Measurements from ENCODE around the gene ELL. TPM values are rescaled to one million over a fixed set of nuclear protein-coding genes. Genes with fewer than 3 reads are reported as not detected.
A peak's percentile ranks its signal among the peaks of the same experiment; 100 is the strongest.

ELL gene
- total and polyA plus RNA-seq, 9 donors = 1.6 to 22.3 (median 17.0) TPM

DNA sequence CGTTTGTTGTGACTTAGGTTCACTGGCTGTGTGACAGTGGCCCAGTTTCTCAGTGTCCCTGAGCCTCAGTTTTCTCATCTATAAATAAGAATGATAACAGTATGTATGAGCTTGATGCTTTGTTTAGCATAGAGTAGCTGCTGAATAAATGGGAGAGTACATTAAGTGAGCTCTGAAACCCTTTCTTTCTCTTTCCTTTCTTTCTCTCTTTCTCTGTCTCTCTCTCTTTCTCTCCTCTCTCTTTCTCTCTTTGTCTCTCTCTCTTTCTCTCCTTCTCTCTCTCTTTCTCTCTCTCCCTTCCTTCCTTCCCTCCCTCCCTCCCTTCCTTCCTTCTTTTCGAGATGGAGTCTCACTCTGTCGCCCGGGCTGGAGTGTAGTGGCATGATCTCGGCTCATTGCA is 37.8 kb upstream of the ELL start:
- TF ChIP-seq, protein P1, sequence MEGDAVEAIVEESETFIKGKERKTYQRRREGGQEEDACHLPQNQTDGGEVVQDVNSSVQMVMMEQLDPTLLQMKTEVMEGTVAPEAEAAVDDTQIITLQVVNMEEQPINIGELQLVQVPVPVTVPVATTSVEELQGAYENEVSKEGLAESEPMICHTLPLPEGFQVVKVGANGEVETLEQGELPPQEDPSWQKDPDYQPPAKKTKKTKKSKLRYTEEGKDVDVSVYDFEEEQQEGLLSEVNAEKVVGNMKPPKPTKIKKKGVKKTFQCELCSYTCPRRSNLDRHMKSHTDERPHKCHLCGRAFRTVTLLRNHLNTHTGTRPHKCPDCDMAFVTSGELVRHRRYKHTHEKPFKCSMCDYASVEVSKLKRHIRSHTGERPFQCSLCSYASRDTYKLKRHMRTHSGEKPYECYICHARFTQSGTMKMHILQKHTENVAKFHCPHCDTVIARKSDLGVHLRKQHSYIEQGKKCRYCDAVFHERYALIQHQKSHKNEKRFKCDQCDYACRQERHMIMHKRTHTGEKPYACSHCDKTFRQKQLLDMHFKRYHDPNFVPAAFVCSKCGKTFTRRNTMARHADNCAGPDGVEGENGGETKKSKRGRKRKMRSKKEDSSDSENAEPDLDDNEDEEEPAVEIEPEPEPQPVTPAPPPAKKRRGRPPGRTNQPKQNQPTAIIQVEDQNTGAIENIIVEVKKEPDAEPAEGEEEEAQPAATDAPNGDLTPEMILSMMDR (IDR thresholded peaks at IDR 0.05) = no peak
- TF ChIP-seq EP300 (IDR thresholded peaks at IDR 0.05) (no peak), POLR2A (IDR thresholded peaks at IDR 0.05) (no peak)
- Histone ChIP-seq H3K27me3 (no peaks in the 10 kb centered on the region), H3K4me3 (no peak overlapping the region), H3K27ac (no peak overlapping the region), H3K4me1 (ENCODE audit: insufficient read depth) (no peaks in the 10 kb centered on the region), H3K9me3 (no peaks in the 10 kb centered on the region), H3K36me3 (no peaks in the 10 kb centered on the region)
- no peak for DNase-seq
- WGBS, 3 donors = 55 to 64% (median 57%) methylated on average over 5 of the region's 5 CpGs
- intact Hi-C loops (cut with DNase I) = no loop called here

DNA sequence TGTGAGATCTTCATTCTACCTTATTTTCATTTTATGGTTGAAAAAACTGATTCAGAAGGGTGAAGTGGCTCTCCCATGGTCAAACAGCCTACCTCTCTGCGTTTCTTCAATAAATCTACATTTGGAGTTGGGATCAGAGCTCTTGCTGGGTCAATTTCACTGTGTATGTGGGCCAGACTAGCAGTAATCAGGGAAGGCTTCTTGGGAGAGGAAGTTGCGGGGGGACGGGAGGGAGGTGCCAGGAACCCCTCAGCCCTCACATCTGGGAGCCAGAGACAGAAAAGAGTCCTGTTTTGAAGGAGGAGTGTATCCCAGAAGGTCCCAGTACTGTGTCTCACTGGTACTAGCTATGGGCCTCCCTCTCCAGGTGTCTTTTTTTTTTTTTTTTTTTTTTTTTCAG is 36.7 kb upstream of the ELL start:
- Histone ChIP-seq H3K4me1 (ENCODE audit: insufficient read depth) (no peaks in the 10 kb centered on the region), H3K9me3 (no peaks in the 10 kb centered on the region), H3K36me3 (no peaks in the 10 kb centered on the region), H3K4me3 (peak overlapping the region; percentile 98), H3K27ac (peak overlapping the region; percentile 70 to 92), H3K27me3 (no peaks in the 10 kb centered on the region)
- no peak for DNase-seq
- WGBS, 3 donors = 37 to 52% (median 48%) methylated on average over 3 of the region's 3 CpGs
- intact Hi-C loops (cut with DNase I) = no loop called here
- TF ChIP-seq, protein P1 (IDR thresholded peaks at IDR 0.05) = no peak
- TF ChIP-seq POLR2A (IDR thresholded peaks at IDR 0.05) (no peak), EP300 (IDR thresholded peaks at IDR 0.05) (no peak)

DNA sequence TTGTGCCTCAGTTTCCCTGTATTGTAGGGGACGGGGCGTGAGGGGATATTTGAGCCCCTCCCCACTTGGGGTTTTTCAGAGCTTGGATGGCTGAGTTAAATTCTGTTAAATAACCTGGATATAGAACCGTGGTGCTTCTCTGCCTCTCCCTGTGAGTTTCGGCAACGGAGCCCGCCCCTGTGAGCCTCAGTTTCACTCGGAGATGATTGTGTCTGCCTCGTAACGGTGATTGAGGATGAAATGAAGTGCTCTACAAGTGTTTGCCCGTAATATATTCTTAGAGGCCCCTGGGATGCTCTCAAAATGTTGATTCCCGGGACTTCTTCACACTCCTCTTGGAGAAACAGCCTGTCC is 36.3 kb upstream of the ELL start:
- TF ChIP-seq, protein P1 (IDR thresholded peaks at IDR 0.05) = peak in 1 of 3 donors; percentile 8
- TF ChIP-seq POLR2A (IDR thresholded peaks at IDR 0.05) = no peak
- H3K27ac ChIP-seq = peak overlapping the region; percentile 70 to 92
- WGBS, 3 donors = 1 to 2% (median 2%) methylated on average over 11 of the region's 11 CpGs
- intact Hi-C loops (cut with DNase I) = no loop called here
- no peak for DNase-seq
- H3K4me1 ChIP-seq (ENCODE audit: insufficient read depth) = no peaks in the 10 kb centered on the region
- peak overlapping the region; percentile 98 for H3K4me3 ChIP-seq
- no peaks in the 10 kb centered on the region for H3K27me3 ChIP-seq
- H3K9me3 ChIP-seq = no peaks in the 10 kb centered on the region
- H3K36me3 ChIP-seq = no peaks in the 10 kb centered on the region

DNA sequence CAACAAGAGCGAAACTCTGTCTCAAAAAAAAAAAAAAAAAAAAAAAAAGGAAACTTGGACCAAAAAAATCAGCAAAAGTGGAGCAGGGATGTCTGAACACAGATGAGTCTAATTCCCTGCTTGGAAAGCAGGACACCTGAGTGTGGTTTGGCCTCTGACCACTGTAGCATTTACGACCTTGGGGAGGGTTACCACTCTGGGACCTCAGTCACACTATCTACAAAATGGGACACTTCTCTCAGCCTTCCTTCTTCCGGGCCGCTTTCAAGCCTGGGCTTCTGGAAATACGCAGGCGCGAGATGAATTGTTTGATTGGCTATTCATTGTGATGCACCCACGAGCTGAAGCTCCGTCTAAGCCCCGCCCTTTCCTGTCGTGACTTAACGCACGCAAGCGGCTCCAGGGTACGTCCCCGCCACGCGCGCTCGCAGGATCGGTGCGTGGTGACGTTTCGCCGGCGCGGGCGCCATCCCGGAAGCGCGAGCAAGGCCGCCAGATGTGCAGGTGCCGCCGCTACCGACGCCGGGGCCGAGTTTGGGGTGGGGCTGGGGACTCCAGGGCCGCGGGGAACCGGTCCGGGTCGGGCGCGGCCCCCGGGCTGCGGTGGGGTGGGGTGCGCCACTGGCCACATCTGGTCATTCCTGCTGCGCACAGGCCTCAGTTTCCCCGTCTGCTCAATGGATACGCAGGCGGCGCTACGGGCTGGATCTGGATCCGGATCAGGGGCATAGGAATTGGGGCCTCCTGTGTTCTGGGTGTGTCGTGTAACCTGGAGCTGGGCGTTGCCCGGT is 35.7 kb upstream of the ELL start, which contains the start of gene KXD1:
Gene KXD1 (plus strand): TSS at position 460 of the 791 bp plus-strand sequence. CDS start 4,187 bp downstream, outside the sequence.
- H3K27me3 ChIP-seq = no peaks in the 10 kb centered on the region
- peak within 1 kb of the TSS; percentile 98 for H3K4me3 ChIP-seq
- intact Hi-C loops (cut with DNase I) = no loop called here
- no peaks in the 10 kb centered on the region for H3K9me3 ChIP-seq
- TF ChIP-seq POLR2A (IDR thresholded peaks at IDR 0.05) (peak; percentile 87), EP300 (IDR thresholded peaks at IDR 0.05) (peak; percentile 69)
- TF ChIP-seq, protein P1 (IDR thresholded peaks at IDR 0.05) = no peak
- H3K4me1 ChIP-seq (ENCODE audit: insufficient read depth) = no peaks in the 10 kb centered on the region
- H3K36me3 ChIP-seq = no peaks in the 10 kb centered on the region
- peak within 1 kb of the TSS; percentile 70 to 92 for H3K27ac ChIP-seq
- DNase-seq = peak; percentile 94 to 97 (median 96)
- 1% methylated on average over 44 to 58 of the region's 58 CpGs for WGBS, 3 donors

Data from ovary (tissue), 9 donors.